ENCODE measurements around the gene SUFU.

SUFU gene

DNA sequence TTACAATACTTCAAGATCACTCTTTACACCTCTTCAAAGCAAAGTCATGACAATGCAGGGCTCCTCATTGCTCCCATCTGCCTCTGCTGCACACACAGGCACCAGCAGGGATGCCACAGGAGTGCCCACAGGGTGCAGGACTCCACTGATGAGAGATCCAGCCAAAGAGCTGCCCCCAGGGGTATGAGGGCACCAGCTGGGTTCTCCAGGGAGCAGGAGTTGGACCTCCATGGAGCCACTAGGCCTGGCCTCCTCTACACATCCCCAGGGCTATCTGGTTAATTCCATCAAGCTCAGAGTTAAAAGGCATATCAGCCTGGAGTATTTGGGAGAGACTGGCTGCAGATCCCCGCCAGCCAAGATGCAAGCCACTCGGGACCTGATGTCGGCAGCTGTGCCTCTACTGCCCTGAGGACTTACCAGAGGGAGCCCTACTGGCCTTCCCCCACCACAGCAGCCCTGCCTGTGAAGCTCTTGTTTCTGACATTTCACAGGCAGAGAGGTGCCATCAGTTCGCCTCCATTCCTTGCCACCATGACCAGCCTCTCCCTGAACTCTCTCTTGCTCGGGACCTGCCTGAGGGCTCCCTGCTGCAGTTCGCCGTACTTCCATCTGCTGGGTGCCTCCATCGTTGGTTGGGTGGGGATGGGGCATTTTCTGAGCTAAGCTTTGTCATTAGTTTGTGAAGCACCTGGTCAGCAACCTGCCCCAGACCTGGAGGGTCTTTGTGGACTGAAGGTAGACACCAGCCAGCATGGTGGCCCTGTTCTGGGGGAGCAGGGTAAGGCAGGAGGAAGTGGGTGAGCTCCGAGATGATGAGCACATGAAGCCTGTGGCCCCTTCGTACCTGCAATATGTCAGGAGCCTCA, 128.0 kb downstream of the SUFU start:
- in situ Hi-C loops (cut with MboI; ENCODE audit: low sequenced_read_pairs), result no loop called here

DNA sequence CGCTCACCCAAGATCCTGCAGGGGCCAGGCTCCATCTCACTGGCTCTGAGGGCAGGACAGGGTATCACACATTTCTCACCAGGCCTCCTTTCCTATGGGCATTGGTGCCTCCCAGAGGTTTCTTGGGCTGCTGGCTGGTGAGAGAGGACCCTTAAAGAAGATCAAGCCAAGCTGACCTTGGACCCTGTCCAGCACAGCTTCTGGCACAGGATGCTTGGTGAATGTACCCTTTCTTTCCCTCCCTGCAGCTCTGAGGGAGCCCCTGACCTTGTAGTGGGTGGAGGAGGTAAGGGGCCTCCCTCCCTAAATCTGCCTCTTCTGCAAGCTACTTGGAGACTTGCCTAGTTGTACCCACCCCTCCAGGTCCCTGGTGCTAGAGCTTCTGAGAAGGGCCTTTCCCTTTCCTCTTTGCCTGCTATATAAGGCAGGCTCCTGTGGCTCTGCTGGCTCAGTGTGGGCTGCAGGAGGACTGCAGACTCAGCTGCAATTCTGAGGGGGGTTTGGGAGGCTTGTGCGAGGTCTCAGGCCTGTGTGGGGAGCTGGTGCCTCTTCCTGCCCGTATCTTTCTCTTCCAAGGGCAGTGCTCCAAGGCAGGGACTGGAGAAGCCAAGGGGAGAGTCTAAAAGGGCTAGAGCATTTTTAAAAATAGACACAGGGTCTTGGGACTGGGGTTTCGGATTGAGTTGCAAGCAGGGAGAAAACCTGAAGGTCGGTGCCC, 128.8 kb downstream of the SUFU start:
- in situ Hi-C loops (cut with MboI; ENCODE audit: low sequenced_read_pairs), result no loop called here

DNA sequence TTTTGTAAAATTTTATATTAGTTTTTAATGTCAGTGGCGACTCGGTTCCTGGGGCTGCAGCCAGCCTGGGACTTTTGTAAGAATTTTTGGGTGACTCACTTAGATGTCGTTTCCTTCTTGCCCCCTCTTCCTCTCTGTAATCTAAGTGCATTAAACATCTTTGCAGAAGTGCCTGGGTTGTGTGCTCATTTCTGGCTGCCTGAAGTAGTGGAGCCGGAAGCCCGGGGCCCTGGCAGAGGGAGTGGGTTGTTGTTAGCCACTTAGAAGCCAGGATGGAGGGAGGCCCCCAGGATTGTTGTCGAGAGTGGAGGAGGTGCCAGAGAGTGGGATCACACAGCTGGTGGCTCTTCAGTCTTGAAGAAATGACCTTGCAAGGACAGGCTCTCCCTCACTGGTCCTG, 129.5 kb downstream of the SUFU start:
- in situ Hi-C loops (cut with MboI; ENCODE audit: low sequenced_read_pairs), result no loop called here

DNA sequence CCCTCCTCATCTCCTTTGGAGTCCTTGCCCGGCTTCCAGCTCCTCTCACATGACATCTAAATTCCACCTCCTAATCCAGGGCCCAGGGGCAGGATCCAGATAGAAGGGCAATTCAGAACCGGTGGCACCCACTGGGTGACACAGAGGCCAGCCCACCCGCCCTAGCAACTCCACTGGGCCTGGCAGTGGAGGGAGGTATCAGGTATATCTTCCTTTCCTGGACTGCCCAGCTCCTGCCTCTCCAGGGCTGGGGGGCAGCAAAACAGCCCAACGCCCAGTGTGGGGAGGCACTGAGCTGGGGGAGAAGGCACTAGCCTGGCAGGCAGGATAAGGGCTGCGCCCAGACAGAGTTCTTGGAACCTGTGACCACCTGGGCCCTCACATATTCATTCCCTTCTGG, 130.1 kb downstream of the SUFU start:
- in situ Hi-C loops (cut with MboI; ENCODE audit: low sequenced_read_pairs), result no loop called here

GRCh38 chr10:102634686-102635085, 130.9 kb downstream of the SUFU start:
- in situ Hi-C loops (cut with MboI; ENCODE audit: low sequenced_read_pairs), result no loop called here

GRCh38 chr10:102635377-102635776, 131.6 kb downstream of the SUFU start:
- in situ Hi-C loops (cut with MboI; ENCODE audit: low sequenced_read_pairs), result no loop called here

DNA sequence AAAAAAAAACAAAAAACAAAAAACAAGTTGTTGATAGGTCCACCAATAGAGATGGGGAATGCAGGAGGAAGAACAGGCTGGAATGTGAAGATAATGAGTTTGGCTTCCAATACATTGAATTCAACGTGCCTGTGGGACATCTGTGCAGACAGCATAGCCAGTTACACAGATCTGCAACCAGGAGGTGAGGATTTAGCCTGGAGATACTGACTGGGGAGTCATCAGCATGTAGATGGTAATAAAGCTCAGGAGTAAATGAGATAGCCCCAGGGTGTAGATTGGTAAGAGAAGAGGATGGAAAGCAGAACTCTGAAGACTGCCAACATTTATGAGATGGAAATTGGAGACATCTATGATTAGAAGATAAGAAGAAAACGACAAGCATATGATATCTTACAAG, 135.8 kb downstream of the SUFU start:
- in situ Hi-C loops (cut with MboI; ENCODE audit: low sequenced_read_pairs), result no loop called here

- in situ Hi-C loops (cut with MboI; ENCODE audit: low sequenced_read_pairs), result no loop called here
Measured at GRCh38 chr10:102641402-102641801, 137.6 kb downstream of the SUFU start.

DNA sequence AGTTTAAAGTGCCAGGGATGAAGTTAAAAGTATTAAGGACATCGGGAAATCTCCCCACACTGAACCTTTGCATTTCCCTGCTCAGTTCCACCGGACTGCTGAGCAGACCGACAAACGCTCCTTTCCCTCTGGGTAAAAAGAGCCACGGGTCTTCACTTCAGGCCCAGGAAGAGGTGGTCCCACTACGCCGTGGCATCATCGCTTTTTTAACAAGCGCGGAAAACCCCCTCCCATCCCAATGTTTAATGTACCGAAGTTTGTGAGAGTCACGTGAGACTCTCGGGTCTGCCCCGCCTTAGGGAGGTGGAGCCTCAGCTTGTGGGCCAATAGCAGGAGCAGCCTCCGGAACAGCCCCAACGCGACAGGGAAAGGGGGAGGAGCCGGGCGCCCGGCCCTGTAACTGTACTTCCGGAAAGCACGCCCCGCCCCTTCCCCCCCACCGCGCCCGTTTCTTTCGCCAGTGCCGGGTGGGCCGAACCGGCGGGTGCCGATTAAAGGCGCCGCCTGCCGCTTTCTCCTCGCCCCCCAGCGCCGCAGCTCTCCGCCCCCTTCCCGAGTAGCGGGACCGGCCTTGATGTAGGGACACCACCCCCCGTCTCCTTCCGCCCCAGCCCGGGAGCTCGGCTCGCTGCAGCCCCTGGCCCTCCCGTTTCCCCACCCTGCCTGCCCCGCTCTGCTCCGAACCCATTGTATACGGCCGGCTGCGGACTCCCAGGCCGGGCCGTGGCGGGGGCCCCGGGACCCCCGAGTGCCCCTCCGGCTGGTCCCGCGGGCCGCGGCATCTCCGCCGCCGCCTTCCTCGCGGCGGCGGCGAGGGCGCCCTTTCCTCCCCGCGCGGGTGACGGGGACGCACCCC, 138.3 kb downstream of the SUFU start:
- in situ Hi-C loops (cut with MboI; ENCODE audit: low sequenced_read_pairs), result no loop called here

- in situ Hi-C loops (cut with MboI; ENCODE audit: low sequenced_read_pairs), result no loop called here
Measured at GRCh38 chr10:102642736-102643335, 139.1 kb downstream of the SUFU start.

- in situ Hi-C loops (cut with MboI; ENCODE audit: low sequenced_read_pairs), result no loop called here
Measured at GRCh38 chr10:102643336-102644065, 139.7 kb downstream of the SUFU start.

DNA sequence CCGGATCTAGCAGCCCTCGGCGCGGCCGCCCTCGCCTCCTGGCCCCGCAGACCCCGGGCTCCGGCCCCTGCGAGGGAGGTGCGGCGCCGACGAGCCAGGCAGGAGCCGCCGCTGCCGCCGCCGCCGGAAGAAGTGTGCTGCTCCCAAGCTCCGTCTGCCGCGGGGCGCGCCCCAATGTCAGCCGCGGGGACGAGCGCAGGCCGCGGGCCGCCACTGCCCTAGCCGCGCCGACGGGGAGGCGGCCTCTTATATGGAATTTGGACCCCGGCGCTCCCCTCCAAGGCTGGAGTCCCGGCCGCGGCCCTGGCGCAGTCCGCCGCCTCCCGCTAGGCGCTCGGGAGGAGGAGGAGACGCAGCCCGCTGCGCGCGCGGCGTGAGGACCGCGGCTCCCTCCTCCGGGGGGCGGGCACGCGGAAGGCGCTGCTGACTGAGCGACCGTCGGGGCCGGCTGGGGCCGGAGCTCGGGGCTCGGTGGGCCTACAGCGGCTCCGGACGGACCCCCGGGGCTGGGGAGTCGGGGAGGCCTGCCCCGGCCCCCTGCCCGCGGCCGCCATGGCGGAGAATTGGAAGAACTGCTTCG, 140.4 kb downstream of the SUFU start, which contains the start of gene TRIM8:
Gene TRIM8 (plus strand): TSS at position 414 of the 580 bp plus-strand sequence. CDS start 139 bp downstream, at position 553.
- in situ Hi-C loops (cut with MboI; ENCODE audit: low sequenced_read_pairs), result no loop called here

- in situ Hi-C loops (cut with MboI; ENCODE audit: low sequenced_read_pairs), result no loop called here
Measured at GRCh38 chr10:102644646-102645387, 141.0 kb downstream of the SUFU start.

DNA sequence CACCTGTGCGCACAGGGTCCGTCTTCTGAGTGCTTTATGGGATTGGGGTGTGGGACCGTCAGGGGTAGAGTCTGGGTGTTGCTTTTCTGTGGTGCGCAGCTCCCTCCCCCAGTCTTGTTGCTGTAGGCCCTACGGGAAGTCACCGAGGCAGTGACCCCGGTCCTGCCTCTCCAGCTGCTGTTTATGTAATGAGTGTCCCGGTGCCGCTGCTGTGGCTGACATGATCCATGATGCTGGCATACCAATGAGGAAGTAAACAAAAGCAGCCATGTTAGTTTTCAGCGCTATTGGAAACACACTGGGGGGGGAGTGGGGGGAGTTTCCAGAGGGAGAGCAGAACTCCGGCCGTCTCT, 141.6 kb downstream of the SUFU start:
- in situ Hi-C loops (cut with MboI; ENCODE audit: low sequenced_read_pairs), result no loop called here

DNA sequence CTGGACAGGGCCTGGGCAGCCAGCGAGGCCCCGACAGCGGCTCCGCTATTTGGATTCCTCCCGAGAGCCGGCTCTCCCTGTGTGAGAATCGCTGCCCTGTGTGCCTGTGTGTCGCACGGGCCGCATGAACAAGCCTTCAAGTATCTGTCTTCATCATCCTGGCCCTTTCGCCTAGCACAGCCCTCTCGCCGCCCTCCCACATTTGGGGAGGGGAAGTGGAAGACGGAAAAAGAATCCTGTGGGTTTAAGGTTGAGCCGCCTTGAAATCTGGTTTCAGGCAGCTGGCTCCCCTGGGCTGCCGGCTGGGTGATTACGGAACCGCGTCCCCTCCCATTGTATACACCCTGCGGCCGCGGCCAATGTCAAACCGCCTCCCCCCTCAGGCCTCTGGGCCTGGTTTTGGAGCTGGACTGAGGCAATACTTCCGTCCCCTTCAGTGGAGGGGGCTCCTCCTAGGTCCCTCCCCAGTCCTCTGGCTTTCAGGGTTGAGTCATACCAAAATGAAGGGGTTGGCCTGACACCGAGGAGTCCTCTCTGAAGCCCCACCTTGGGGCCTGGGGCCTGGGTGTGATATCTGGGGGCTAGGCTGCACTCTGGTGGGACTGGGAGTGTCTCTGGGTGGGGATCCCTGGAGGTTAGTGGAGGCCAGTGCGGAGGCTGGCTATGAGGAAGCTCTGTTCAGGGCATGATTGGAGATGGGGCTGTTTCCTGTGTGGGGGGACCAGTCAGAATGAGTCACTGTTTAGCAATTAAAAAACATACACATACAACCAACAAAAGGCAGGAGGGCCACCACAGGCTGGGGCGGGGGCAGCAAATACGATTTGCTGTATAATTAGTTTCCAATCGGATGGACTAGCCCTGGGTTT, 142.2 kb downstream of the SUFU start:
- in situ Hi-C loops (cut with MboI; ENCODE audit: low sequenced_read_pairs), result no loop called here

- in situ Hi-C loops (cut with MboI; ENCODE audit: low sequenced_read_pairs), result no loop called here
Measured at GRCh38 chr10:102646610-102647442, 143.1 kb downstream of the SUFU start.
